OCI-LY3 (cell line): Measurements from ENCODE around the gene ARL6IP5.
A peak's percentile ranks its signal among the peaks of the same experiment; 100 is the strongest.

Experiments
- H2AFZ ChIP-seq: fragments of 200-600, 300-600 bp; shearing (Covaris generic); 2 replicates; pipeline ENCODE4 v1.6.0; 2014; ENCODE audit warnings: antibody characterized with exemption, low read depth, low read length
- H3K27ac ChIP-seq: fragments of 200-600, 300-600 bp; sonication (generic); 2 replicates; pipeline ENCODE4 v1.5.1; 2014; ENCODE audit warnings: mild to moderate bottlenecking, low read length, moderate library complexity, mixed read lengths
- H3K27me3 ChIP-seq: fragments of 200-600, 300-600 bp; sonication (generic); 2 replicates; pipeline ENCODE4 v1.6.1; 2014; ENCODE audit warnings: low read depth, low read length, mixed read lengths
- H3K36me3 ChIP-seq: fragments of 200-600, 300-600 bp; sonication (generic); replicated peaks from 2 replicates; pipeline ENCODE3; 2014; ENCODE audit warnings: low read depth, low read length, mixed read lengths
- H3K4me1 ChIP-seq: fragments of 300-600, 200-600 bp; sonication (generic); 2 replicates; pipeline ENCODE4 v1.6.1; 2014; ENCODE audit warnings: low read length, mixed read lengths
- H3K4me2 ChIP-seq: fragments of 200-600, 300-600 bp; sonication (generic); 2 replicates; pipeline ENCODE4 v1.6.1; 2014; ENCODE audit warnings: low read length, mixed read lengths
- H3K4me3 ChIP-seq: fragments of 300-600, 200-600 bp; sonication (generic); 2 replicates; pipeline ENCODE4 v1.5.1; 2014; ENCODE audit warnings: antibody characterized with exemption, mild to moderate bottlenecking, low read length, moderate library complexity
- H3K79me2 ChIP-seq: fragments of 300-600, 200-600 bp; shearing (Covaris generic); 2 replicates; pipeline ENCODE4 v1.6.1; 2014; ENCODE audit warnings: mild to moderate bottlenecking, low read length, mixed read lengths
- H3K9ac ChIP-seq: fragments of 300-600, 200-600 bp; shearing (Covaris generic); 2 replicates; pipeline ENCODE4 v1.6.0; 2014; ENCODE audit warnings: mild to moderate bottlenecking, low read length, moderate library complexity
- H3K9me3 ChIP-seq: fragments of 200-600, 300-600 bp; shearing (Covaris generic); 2 replicates; pipeline ENCODE4 v1.6.1; 2014; ENCODE audit warnings: low read length, mixed read lengths; ENCODE audit not compliant: insufficient read depth
- H4K20me1 ChIP-seq: fragments of 200-600, 300-600 bp; sonication (generic); 2 replicates; pipeline ENCODE4 v1.6.1; 2016; ENCODE audit warnings: low read length, mixed read lengths; ENCODE audit not compliant: insufficient read depth
- EZH2phosphoT487 ChIP-seq: fragments of 200-600 bp; shearing (Covaris generic); IDR thresholded peaks from 2 replicates; pipeline ENCODE4 v1.6.1; 2018; ENCODE audit warnings: antibody characterized with exemption, mixed run types, low read depth
- TF ChIP-seq, protein P1 (sequence below): fragments of 200-600, 300-600 bp; sonication (generic); IDR thresholded peaks from 2 replicates; pipeline ENCODE4 v1.5.1; 2014; ENCODE audit warnings: antibody characterized with exemption, low read length, low read depth

The ARL6IP5 gene

DNA sequence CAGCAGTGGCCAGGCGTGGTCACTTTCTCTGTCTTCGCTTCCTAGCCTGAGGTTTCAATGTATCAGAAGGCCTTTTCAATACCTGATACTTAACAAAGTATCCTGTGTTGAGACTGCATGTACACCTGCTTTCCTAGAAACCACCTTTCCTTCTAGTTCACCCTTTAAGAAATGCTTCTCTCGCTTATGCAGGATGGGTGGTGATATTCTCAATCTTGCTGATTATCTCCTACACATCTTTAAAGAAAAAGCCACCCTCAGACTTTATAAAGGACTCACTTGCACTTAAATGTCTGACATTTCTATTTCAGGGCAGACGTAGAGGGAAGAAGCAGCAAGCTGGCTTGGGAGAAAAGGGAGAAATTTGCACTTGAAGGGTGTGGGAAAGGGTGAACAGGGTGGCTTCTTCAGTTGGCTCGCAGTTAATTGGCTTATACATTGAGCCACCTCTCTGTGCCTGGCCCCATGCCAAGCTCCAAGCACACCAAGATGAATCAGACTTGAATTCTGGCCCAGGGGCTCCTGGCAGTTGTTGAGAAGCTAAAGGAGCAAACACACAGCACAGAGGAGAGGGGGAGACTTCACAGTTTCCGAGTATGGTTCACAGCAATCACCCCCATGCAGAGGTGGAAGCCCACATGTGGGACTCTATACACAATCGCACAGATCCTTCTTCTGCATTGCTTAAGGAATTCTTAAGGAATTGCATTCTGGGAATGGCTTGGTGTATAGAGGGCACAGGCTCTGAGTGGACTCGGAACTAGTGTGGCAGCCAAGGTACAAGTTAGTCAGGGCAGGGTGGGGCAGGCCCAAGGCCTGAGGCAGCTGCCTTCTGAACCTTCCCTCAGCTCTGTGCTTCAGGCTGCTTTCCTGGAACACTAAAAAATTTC lies 1.3 kb downstream of the ARL6IP5 start:
- H3K9ac ChIP-seq, result peak overlapping the region; percentile 91
- no peaks in the 10 kb centered on the region; the same call in 1 of the 2 replicates for H4K20me1 ChIP-seq
- H3K27ac ChIP-seq, result peak overlapping the region; percentile 89
- H3K9me3 ChIP-seq, result no peaks in the 10 kb centered on the region
- H3K4me1 ChIP-seq, result peaks cover 75% of the 10 kb centered on the region
- H3K4me2 ChIP-seq, result peak overlapping the region; percentile 91
- H3K4me3 ChIP-seq, result peak overlapping the region; percentile 87
- H3K27me3 ChIP-seq, result no peaks in the 10 kb centered on the region
- H3K79me2 ChIP-seq, result peaks cover 59% of the 10 kb centered on the region
- TF ChIP-seq, protein P1, sequence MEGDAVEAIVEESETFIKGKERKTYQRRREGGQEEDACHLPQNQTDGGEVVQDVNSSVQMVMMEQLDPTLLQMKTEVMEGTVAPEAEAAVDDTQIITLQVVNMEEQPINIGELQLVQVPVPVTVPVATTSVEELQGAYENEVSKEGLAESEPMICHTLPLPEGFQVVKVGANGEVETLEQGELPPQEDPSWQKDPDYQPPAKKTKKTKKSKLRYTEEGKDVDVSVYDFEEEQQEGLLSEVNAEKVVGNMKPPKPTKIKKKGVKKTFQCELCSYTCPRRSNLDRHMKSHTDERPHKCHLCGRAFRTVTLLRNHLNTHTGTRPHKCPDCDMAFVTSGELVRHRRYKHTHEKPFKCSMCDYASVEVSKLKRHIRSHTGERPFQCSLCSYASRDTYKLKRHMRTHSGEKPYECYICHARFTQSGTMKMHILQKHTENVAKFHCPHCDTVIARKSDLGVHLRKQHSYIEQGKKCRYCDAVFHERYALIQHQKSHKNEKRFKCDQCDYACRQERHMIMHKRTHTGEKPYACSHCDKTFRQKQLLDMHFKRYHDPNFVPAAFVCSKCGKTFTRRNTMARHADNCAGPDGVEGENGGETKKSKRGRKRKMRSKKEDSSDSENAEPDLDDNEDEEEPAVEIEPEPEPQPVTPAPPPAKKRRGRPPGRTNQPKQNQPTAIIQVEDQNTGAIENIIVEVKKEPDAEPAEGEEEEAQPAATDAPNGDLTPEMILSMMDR, result no peak
- TF ChIP-seq EZH2phosphoT487, result no peak
- peaks cover 5% of the 10 kb centered on the region for H3K36me3 ChIP-seq
- H2AFZ ChIP-seq, result no peak overlapping the region

DNA sequence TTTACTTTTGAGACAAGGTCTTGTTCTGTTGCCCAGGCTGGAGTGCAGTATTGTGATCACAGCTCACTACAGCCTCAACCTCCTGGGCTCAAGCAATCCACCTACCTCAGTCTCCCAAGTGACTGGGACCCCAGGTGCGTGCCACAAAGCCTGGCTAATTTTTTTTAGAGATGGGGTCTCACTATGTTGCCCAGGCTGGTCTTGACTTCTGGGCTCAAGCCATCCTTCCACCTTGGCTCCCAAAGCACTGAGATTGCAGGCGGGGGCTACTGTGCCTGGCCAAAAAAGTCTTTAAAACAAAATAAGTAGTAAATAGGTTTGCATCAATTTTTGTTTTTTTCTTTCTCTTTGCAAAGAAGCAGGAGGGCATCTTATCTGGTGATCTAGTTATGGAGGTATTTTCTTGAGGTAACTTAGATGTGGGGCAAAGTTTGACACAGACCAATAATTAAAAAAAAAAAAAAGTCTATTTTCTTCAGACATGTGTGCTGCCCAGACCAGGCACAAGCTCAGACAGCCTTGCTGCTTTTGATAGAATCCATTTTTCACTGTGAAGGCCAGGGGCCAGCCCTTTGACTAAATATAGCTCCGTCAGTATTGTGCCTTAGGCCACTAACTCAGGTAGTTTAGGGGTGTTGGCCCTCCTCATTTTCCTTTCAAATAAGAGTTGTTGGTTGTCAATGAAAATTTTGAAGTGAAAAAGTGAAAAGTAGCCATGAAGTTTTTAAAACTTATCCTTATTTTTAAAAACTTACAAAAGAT lies 2.5 kb downstream of the ARL6IP5 start:
- Histone ChIP-seq H3K4me3 (peak overlapping the region; percentile 46), H3K4me2 (peak overlapping the region; percentile 62), H3K36me3 (peaks cover 5% of the 10 kb centered on the region), H3K4me1 (peaks cover 73% of the 10 kb centered on the region), H2AFZ (no peak overlapping the region), H3K9ac (peak overlapping the region; percentile 26), H3K79me2 (peaks cover 67% of the 10 kb centered on the region), H3K27ac (peak overlapping the region; percentile 42), H3K27me3 (no peaks in the 10 kb centered on the region), H3K9me3 (no peaks in the 10 kb centered on the region), H4K20me1 (no peaks in the 10 kb centered on the region; the same call in 1 of the 2 replicates)
- TF ChIP-seq, protein P1, result no peak
- no peak for TF ChIP-seq EZH2phosphoT487

DNA sequence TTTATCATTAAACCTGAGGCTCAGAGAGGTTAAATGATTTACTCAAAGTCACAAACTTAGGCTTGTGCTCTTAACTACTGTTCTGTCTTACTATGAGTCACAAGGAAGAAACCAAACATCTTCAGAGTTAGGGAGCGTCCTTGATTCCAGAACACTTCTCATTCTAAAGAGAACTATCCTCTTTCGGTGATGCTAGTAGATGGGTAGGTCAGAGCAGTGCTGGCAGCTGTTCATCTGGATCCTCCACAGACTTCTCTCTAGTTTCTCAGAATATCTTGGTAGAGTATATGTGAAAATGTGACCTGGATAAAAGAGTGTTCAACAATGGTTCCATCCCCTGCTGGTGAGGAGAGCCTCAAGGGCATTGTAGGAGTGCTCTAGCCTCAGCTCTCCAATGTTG lies 3.3 kb downstream of the ARL6IP5 start:
- H3K79me2 ChIP-seq, result peaks cover 75% of the 10 kb centered on the region
- peak overlapping the region; percentile 46; the same call in 1 of the 2 replicates for H3K4me3 ChIP-seq

More for the DNA sequence above, 3.3 kb downstream of the ARL6IP5 start:
- TF ChIP-seq, protein P1, result no peak
- TF ChIP-seq EZH2phosphoT487, result no peak
- H3K4me1 ChIP-seq, result peaks cover 73% of the 10 kb centered on the region
- peaks cover 5% of the 10 kb centered on the region for H3K36me3 ChIP-seq
- H2AFZ ChIP-seq, result no peak overlapping the region
- no peaks in the 10 kb centered on the region for H3K9me3 ChIP-seq
- H3K4me2 ChIP-seq, result peak overlapping the region; percentile 62
- H3K27ac ChIP-seq, result peak overlapping the region; percentile 42
- no peaks in the 10 kb centered on the region; the same call in 1 of the 2 replicates for H4K20me1 ChIP-seq
- no peaks in the 10 kb centered on the region for H3K27me3 ChIP-seq
- peak overlapping the region; percentile 26; the same call in 1 of the 2 replicates for H3K9ac ChIP-seq
